A673 (cell line): ENCODE data around the gene CEP170B. TPM values are rescaled to one million over a fixed set of nuclear protein-coding genes. Genes with fewer than 3 reads are reported as not detected.
A peak's percentile ranks its signal among the peaks of the same experiment; 100 is the strongest.

Experiments
- Bru-seq: library from RNA; stranded (reverse); fragments of 400-500 nt; gene quantifications from one replicate; lab custom pipeline; 2021; lab: Mats Ljungman, UMichigan
- BruChase-seq, 2 experiments: library from RNA; stranded (reverse); fragments of 400-500 nt; gene quantifications; one replicate each; lab custom pipeline; 2021; lab: Mats Ljungman, UMichigan
- BruUV-seq: library from RNA; stranded (reverse); fragments of 400-500 nt; replicated peaks from 2 replicates; lab custom pipeline; 2021; lab: Mats Ljungman, UMichigan
- CTCF ChIA-PET: fragments of 300-600 bp; sonication (Branson Sonifier 250); formaldehyde crosslinking; loops from one replicate; lab custom pipeline; 2022; ENCODE audit warnings: antibody characterized with exemption; lab: Charles Lee
- POLR2A ChIA-PET: fragments of 300-600 bp; sonication (Branson Sonifier 250); formaldehyde crosslinking; loops from one replicate; lab custom pipeline; 2022; ENCODE audit warnings: antibody characterized with exemption; ENCODE audit not compliant: low non-redundant PET; lab: Charles Lee
- DNase-seq: peaks from one replicate; pipeline ENCODE4 v3.0.0-alpha.2; 2015; ENCODE audit warnings: low spot score
- H3K27ac ChIP-seq: fragments of 200-600 bp; sonication (generic); 2 replicates; pipeline ENCODE4 v1.5.1; 2016; ENCODE audit warnings: mixed run types, low read depth, mild to moderate bottlenecking, mixed read lengths, antibody characterized with exemption, low read length; ENCODE audit not compliant: poor library complexity, severe bottlenecking
- H3K27me3 ChIP-seq: fragments of 200-600 bp; sonication (generic); replicated peaks from 2 replicates; pipeline ENCODE4 v1.6.1; 2017; ENCODE audit warnings: mixed run types, low read depth, mild to moderate bottlenecking, mixed read lengths, antibody characterized with exemption, low read length; ENCODE audit not compliant: insufficient read depth, poor library complexity
- H3K36me3 ChIP-seq: fragments of 200-600 bp; sonication (generic); 2 replicates; pipeline ENCODE4 v1.6.1; 2016; ENCODE audit warnings: mixed run types, mild to moderate bottlenecking, mixed read lengths, antibody characterized with exemption, low read length; ENCODE audit not compliant: insufficient read depth, poor library complexity, severe bottlenecking
- H3K4me1 ChIP-seq: fragments of 200-600 bp; sonication (generic); 2 replicates; pipeline ENCODE4 v1.6.1; 2017; ENCODE audit warnings: mixed run types, mild to moderate bottlenecking, mixed read lengths, antibody characterized with exemption, low read length; ENCODE audit not compliant: insufficient read depth, poor library complexity, severe bottlenecking
- H3K4me3 ChIP-seq: fragments of 200-600 bp; sonication (generic); 2 replicates; pipeline ENCODE4 v1.5.1; 2016; ENCODE audit warnings: low read depth, mixed run types, mild to moderate bottlenecking, mixed read lengths, low read length; ENCODE audit not compliant: poor library complexity, severe bottlenecking
- H3K9me3 ChIP-seq: fragments of 200-600 bp; sonication (generic); 2 replicates; pipeline ENCODE4 v1.6.1; 2016; ENCODE audit warnings: mixed run types, low read depth, mild to moderate bottlenecking, mixed read lengths, antibody characterized with exemption, low read length; ENCODE audit not compliant: poor library complexity, severe bottlenecking
- CTCF ChIP-seq: fragments of 300-800, 200-600 bp; sonication (generic); conservative IDR thresholded peaks from 2 replicates; pipeline ENCODE4 v1.5.1; 2017; ENCODE audit warnings: low read depth, mild to moderate bottlenecking, antibody characterized with exemption, low read length, moderate library complexity, mixed read lengths
- EZH2 ChIP-seq: fragments of 200-600 bp; sonication (generic); IDR thresholded peaks from 2 replicates; pipeline ENCODE4 v1.6.1; 2017; ENCODE audit warnings: borderline replicate concordance, low read depth, mild to moderate bottlenecking, mixed read lengths, antibody characterized with exemption, low read length; ENCODE audit not compliant: poor library complexity, severe bottlenecking
- intact Hi-C: fragments of 100-400 bp; cut with micrococcal nuclease; formaldehyde crosslinking; loops from one replicate; pipeline ENCODE4 v1.10.0; 2022; ENCODE audit not compliant: unreplicated experiment
- long read RNA-seq: library from polyadenylated mRNA; stranded (forward); transcript quantifications from one replicate; pipeline ENCODE4 v2.0.0, GENCODE V29; 2022
- total RNA-seq: library from RNA; stranded (reverse); gene quantifications from 2 replicates; pipeline ENCODE4 v1.2.3, GENCODE V29; 2021

The CEP170B gene
- 20.8 and 22.6 TPM in 2 replicates for total RNA-seq
- percentile 41 among the genes with signal in this experiment for Bru-seq, nascent RNA
- percentile 55 among the genes with signal in this experiment for BruChase-seq, experiment 1, labeled RNA remaining after a 2-hour chase
- BruChase-seq, experiment 2, labeled RNA remaining after a 6-hour chase, result percentile 72 among the genes with signal in this experiment
- long read RNA-seq, partial matches to known transcripts, result 24 of 29 reads
- long read RNA-seq, other reads (novel, unspliced or antisense), result 3 of 29 reads

GRCh38 chr14:104865081-104865630 is at the start of gene CEP170B:
Gene CEP170B (plus strand): TSS chr14:104865268. CDS start chr14:104868451, 3,183 bp downstream.
- Histone ChIP-seq H3K9me3 (no peaks in the 10 kb centered on the region), H3K4me3 (peak within 1 kb of the TSS; percentile 76), H3K27ac (peak within 1 kb of the TSS; percentile 57), H3K4me1 (peaks cover 6% of the 10 kb centered on the region), H3K36me3 (no peaks in the 10 kb centered on the region), H3K27me3 (peaks cover 23% of the 10 kb centered on the region)
- no TSS peak for BruUV-seq
- intact Hi-C loops, result no loop called here
- ChIA-PET CTCF (interaction anchor here (1.2 kb wide), 1 partner anchor 96 kb away, joined by 3 read pairs; no protein-coding TSS in a partner anchor), POLR2A (interaction anchor here (0.6 kb wide), 1 partner anchor 1601 kb away, joined by 6 read pairs; no protein-coding TSS in a partner anchor)
- DNase-seq, result peak; percentile 44
- TF ChIP-seq CTCF (no peak), EZH2 (no peak)

GRCh38 chr14:104816616-104816884 is 48.5 kb upstream of the CEP170B start:
- no peaks in the 10 kb centered on the region for H3K9me3 ChIP-seq
- BruUV-seq, result no TSS peak
- intact Hi-C loops, result no loop called here
- peak overlapping the region; percentile 100 for H3K4me3 ChIP-seq
- no peak for DNase-seq
- H3K36me3 ChIP-seq, result no peaks in the 10 kb centered on the region
- ChIA-PET CTCF (no interaction called here), POLR2A (no interaction called here)
- H3K4me1 ChIP-seq, result peaks cover 9% of the 10 kb centered on the region
- no peaks in the 10 kb centered on the region for H3K27me3 ChIP-seq
- peak overlapping the region; percentile 94 for H3K27ac ChIP-seq
- TF ChIP-seq EZH2 (no peak), CTCF (no peak)

GRCh38 chr14:104817930-104818713 is 46.9 kb upstream of the CEP170B start:
- no peaks in the 10 kb centered on the region for H3K27me3 ChIP-seq
- peaks cover 9% of the 10 kb centered on the region for H3K4me1 ChIP-seq
- no peak overlapping the region for H3K4me3 ChIP-seq
- CTCF ChIA-PET, result no interaction called here
- no TSS peak for BruUV-seq
- no peaks in the 10 kb centered on the region for H3K9me3 ChIP-seq
- intact Hi-C loops, result no loop called here
- DNase-seq, result no peak
- H3K36me3 ChIP-seq, result no peaks in the 10 kb centered on the region
- POLR2A ChIA-PET, result interaction anchor here (0.6 to 0.7 kb wide), 2 partner anchors 516 to 740 kb away, joined by 3 to 5 read pairs; no protein-coding TSS in a partner anchor
- H3K27ac ChIP-seq, result no peak overlapping the region
- TF ChIP-seq CTCF (no peak), EZH2 (no peak)
